Left lung (tissue), 10 donors: ENCODE results near the gene EBNA1BP2. TPM values are rescaled to one million over a fixed set of nuclear protein-coding genes. Genes with fewer than 3 reads are reported as not detected.

Experiments
- ATAC-seq: fragments of 200-7000 bp; cut with Tn5 transposase; one replicate; pipeline ENCODE4 v1.9.1; 2020; ENCODE audit warnings: moderate library complexity
- DNase-seq, 4 donors: peaks; one replicate each; pipeline ENCODE4 v3.0.0-alpha.2; 2013 to 2020
- H3K27ac ChIP-seq, 2 donors: fragments of 200-600 bp; sonication (generic) in 1 of 2; one replicate each; pipeline versions ENCODE4 v1.5.0 to v1.8.0; 2020 to 2021
- H3K27me3 ChIP-seq, 2 donors: fragments of 200-600 bp; sonication (generic) in 1 of 2; one replicate each; pipeline versions ENCODE4 v1.5.0 to v1.8.0; 2020 to 2021
- H3K36me3 ChIP-seq, 2 donors: fragments of 200-600 bp; sonication (generic) in 1 of 2; one replicate each; pipeline versions ENCODE4 v1.5.0 to v1.8.0; 2020 to 2021
- H3K4me1 ChIP-seq, 2 donors: fragments of 200-600 bp; one replicate each; pipeline ENCODE4 v1.8.0; 2021
- H3K4me3 ChIP-seq, 2 donors: fragments of 200-600 bp; sonication (generic) in 1 of 2; one replicate each; pipeline versions ENCODE4 v1.5.0 to v1.8.0; 2020 to 2021; ENCODE audit warnings: mild to moderate bottlenecking in 1 of 2
- H3K9me3 ChIP-seq, 2 donors: fragments of 200-600 bp; sonication (generic) in 1 of 2; one replicate each; pipeline versions ENCODE4 v1.5.0 to v1.8.0; 2020 to 2021
- CTCF ChIP-seq, 2 donors: fragments of 200-600 bp; sonication (generic) in 1 of 2; IDR thresholded peaks; one replicate each; pipeline versions ENCODE4 v1.5.0 to v1.8.0; 2021; ENCODE audit warnings: antibody characterized with exemption in 2 of 2
- intact Hi-C, 2 donors: fragments of 100-400 bp; cut with DNase I; formaldehyde crosslinking; loops; one replicate each; pipeline versions ENCODE4 v1.11.2 to v1.14.2; 2022
- polyA plus RNA-seq, 6 donors: library from polyadenylated mRNA; unstranded; fragments of 120-200 nt; gene quantifications; one replicate each; pipeline ENCODE4 v1.2.1, GENCODE V29; 2013; ENCODE audit not compliant: insufficient read length in 6 of 6
- total RNA-seq, 2 donors: library from RNA; stranded (reverse); fragmentation: NEBNext Ultra II Directional; extraction: Animal tissue kit (Norgen Biotek cat#: 25700); gene quantifications; one replicate each; pipeline ENCODE4 v1.2.1, GENCODE V29; 2021
- donor health status: DM: no; HTN: yes; CAD: no.
- donor health status: DM: no; HTN: no; CAD: no.

The EBNA1BP2 gene
- total and polyA plus RNA-seq, 8 donors: 32.1 to 55.1 (median 51.2) TPM

- DNase-seq: no peak
- peak; percentile 19 for ATAC-seq
- Histone ChIP-seq H3K27ac (peak overlapping the region in 1 of 2 donors; percentile 71), H3K9me3 (no peaks in the 10 kb centered on the region), H3K36me3 (no peaks in the 10 kb centered on the region), H3K4me1 (peaks cover 8 to 17% of the 10 kb centered on the region in 2 donors), H3K4me3 (no peak overlapping the region), H3K27me3 (no peaks in the 10 kb centered on the region)
- TF ChIP-seq CTCF (IDR thresholded peaks at IDR 0.05): no peak
- intact Hi-C loops: no loop called here
These were observed 33.6 kb upstream of the EBNA1BP2 start for GRCh38 chr1:43205671-43206070.

GRCh38 chr1:43204394-43204793, 32.3 kb upstream of the EBNA1BP2 start:
- intact Hi-C loops: no loop called here
- DNase-seq: no peak

GRCh38 chr1:43203859-43204258, 31.8 kb upstream of the EBNA1BP2 start:
- Histone ChIP-seq H3K27ac (no peak overlapping the region), H3K36me3 (no peaks in the 10 kb centered on the region), H3K4me1 (peaks cover 8 to 17% of the 10 kb centered on the region in 2 donors), H3K4me3 (no peak overlapping the region), H3K27me3 (no peaks in the 10 kb centered on the region), H3K9me3 (no peaks in the 10 kb centered on the region)
- intact Hi-C loops: no loop called here
- no peak for TF ChIP-seq CTCF (IDR thresholded peaks at IDR 0.05)
- ATAC-seq (no peak), DNase-seq (no peak)

More at GRCh38 chr1:43204394-43204793, 32.3 kb upstream of the EBNA1BP2 start:
- Histone ChIP-seq H3K9me3 (no peaks in the 10 kb centered on the region), H3K36me3 (no peaks in the 10 kb centered on the region), H3K4me3 (no peak overlapping the region), H3K4me1 (peaks cover 8 to 17% of the 10 kb centered on the region in 2 donors), H3K27me3 (no peaks in the 10 kb centered on the region), H3K27ac (no peak overlapping the region)
- no peak for ATAC-seq
- TF ChIP-seq CTCF (IDR thresholded peaks at IDR 0.05): no peak

- Histone ChIP-seq H3K4me3 (no peak overlapping the region), H3K27me3 (no peaks in the 10 kb centered on the region), H3K36me3 (no peaks in the 10 kb centered on the region), H3K9me3 (peaks cover 0 to 3% of the 10 kb centered on the region in 2 donors), H3K27ac (no peak overlapping the region), H3K4me1 (no peaks in the 10 kb centered on the region)
- intact Hi-C loops: no loop called here
- DNase-seq (peak in 1 of 4 donors; percentile 21), ATAC-seq (peak; percentile 71)
- TF ChIP-seq CTCF (IDR thresholded peaks at IDR 0.05): no peak
These were observed 27.1 kb upstream of the EBNA1BP2 start for GRCh38 chr1:43199093-43199726.

- DNase-seq (no peak), ATAC-seq (no peak)
- Histone ChIP-seq H3K36me3 (no peaks in the 10 kb centered on the region), H3K4me1 (no peaks in the 10 kb centered on the region), H3K4me3 (no peak overlapping the region), H3K27ac (no peak overlapping the region), H3K9me3 (peaks cover 0 to 3% of the 10 kb centered on the region in 2 donors), H3K27me3 (no peaks in the 10 kb centered on the region)
- intact Hi-C loops: no loop called here
- TF ChIP-seq CTCF (IDR thresholded peaks at IDR 0.05): no peak
These were observed 25.4 kb upstream of the EBNA1BP2 start for GRCh38 chr1:43197343-43198127.
